GM18499 (cell line): ENCODE data around the gene NIPAL1.
"Not testable (repeated sequence)": the region's sequence is repeated elsewhere in the genome, so short reads cannot be mapped to it uniquely, and the experiment has no call there.

Experiments
- ATAC-seq: cut with Tn5 transposase; IDR thresholded peaks from one replicate; pipeline ENCODE4 v1.9.1; 2021; ENCODE audit warnings: moderate number of reproducible peaks; ENCODE audit not compliant: insufficient read depth, unreplicated experiment

NIPAL1 gene

DNA sequence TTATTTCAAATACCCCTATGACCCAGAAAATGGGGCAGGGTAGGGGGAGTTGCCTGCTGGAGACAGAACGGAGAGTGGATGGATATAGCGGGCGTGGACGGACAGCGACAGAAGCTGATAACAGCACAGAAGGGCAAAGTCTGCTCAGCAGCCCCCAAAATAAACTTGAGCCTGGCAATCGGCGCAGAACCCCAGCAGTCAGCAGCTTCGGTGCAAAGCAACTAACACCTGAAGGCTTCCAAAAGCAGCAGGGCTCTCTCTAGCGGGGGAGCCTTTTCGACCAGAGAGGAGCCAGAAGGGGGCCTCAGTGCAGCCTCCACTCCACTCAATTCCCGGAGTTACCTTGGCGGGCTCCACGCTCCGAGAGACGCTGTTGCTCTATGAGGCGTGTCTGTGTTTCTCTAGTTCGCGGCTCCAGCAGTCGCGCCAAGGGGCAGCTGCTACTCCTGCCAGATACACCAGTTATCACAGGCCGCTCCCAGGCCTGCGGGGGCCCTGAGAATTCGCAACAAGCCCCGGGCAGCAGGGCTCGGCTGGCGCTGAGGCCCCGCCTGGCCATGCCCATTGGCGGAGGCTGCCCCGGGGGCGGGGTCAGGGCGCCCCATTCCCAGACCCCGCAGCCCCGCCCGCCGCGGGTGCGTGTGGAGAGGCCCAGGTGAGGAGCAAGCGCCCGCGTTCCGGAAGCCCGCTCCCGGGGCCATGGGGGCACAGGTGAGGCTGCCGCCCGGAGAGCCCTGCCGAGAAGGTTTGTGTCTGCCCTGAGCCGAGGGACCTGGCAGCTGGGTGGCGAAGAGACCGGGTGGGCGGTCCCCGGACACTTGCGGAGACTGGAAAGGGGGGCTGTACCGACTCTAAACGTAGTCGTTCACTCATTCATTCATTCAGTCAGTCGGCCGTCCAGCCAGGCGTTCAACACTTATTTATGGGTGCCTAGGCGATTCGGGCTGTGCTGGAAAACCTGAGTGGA, at the start of gene NIPAL1, which contains the start of gene CNGA1:
Gene NIPAL1, plus strand, starts transcription at position 632 of the 967 bp plus-strand sequence. Its CDS starts 68 bp downstream, at position 700.
Gene CNGA1, minus strand, starts transcription at position 541 of the 967 bp plus-strand sequence. CDS start 63,992 bp downstream, outside the sequence.
- peak; percentile 83 for ATAC-seq

- ATAC-seq = no peak
These were observed 47.7 kb upstream of the NIPAL1 start for GRCh38 chr4:47968847-47969246.

GRCh38 chr4:47972181-47972580, 44.4 kb upstream of the NIPAL1 start:
- ATAC-seq = peak; percentile 97

DNA sequence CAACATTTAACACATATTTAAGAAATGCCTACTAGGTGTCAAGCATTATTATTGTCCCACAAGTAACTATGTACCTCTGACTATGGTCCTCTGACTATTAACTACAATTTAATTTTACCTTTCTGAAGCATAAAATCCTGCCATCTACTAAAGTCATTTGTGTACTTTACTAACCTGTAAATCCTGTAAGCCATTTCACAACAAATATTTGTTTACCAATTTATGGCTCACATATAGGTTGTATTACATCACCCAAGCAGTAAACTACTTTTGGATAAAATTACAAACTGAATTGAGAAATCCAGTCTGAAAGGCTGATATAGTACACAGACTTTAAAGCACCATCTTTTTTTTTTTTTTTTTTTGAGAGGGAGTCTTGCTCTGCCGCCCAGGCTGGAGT, 43.9 kb upstream of the NIPAL1 start:
- ATAC-seq = no peak

DNA sequence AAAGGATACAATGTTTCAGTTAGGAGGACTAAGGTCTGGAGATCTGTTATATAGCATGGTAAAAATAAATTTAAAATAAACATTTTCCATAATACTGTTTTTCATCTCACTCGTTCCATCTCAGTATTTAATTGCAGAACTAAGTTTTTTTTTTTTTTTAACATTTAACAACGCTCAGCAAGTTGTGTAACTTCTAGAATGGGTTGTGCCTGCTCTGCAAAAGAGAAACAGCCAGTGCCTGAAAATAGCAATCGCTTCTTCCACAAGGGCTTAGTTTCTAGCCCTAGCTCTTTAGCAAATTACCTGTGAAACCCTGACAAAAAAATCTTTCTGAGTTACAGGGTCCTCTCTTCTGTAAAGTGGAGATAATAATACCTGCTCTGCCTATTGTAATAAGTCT, 42.0 kb upstream of the NIPAL1 start:
- ATAC-seq = no peak

- no peak for ATAC-seq
These were observed 26.4 kb upstream of the NIPAL1 start for GRCh38 chr4:47990145-47990544.

DNA sequence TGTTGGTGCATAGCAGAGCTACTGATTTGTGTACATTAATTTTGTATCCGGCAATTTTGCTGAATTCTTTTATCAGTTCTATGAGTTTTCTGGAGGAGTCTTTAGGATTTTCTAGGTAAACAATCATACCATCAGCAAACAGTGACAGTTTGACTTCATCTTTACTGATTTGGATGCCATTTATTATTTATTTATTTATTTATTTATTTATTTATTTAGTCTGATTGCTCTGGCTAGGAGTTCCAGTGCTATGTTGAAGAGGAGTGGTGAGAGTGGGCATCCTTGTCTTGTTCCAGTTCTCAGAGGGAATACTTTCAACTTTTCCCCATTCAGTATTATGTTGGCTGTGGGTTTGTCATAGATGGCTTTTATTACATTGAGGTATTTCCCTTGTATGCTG, 24.1 kb upstream of the NIPAL1 start:
- not testable (repeated sequence) for ATAC-seq

DNA sequence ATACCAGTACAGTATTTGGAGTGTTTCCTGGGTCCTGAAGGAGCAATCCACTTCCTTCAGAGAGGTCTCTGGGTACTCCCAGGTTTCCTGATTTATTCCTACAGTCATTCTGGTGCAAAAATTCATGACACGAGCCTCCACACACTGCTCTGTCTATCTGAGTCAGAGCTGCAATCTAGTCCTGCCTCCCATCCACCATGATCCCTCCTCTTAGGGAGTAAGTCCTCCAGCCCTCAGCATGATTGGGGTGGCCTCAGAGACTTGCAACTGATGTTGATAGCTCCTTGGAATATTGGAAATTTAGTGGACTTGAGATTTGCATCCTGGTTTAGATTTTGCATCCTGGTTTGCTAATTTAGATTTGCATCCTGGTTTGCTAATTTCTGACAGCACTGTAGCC, 20.6 kb upstream of the NIPAL1 start:
- no peak for ATAC-seq

DNA sequence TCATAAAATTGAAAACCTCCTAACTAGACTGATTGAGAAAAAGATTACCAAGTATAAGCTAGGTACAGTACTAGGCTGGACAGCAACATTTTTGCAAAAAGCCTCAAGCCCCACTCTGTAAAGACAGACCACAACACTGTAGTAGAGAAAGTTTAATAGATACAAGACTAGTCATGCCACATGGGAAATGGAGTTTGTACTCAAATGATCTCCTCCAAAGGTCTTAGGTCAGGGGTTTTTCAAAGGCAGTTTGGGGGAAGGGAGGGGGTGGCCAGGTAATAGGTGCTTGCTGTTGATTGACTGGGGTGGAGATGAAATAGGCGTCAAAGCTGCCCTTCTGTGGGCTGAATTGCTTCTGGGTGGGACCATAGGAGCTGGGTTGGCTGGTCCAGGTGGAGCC, 14.3 kb upstream of the NIPAL1 start:
- no peak for ATAC-seq

GRCh38 chr4:48003568-48003967, 13.0 kb upstream of the NIPAL1 start:
- ATAC-seq = not testable (repeated sequence)

GRCh38 chr4:48005781-48006180, 10.8 kb upstream of the NIPAL1 start:
- ATAC-seq = no peak

DNA sequence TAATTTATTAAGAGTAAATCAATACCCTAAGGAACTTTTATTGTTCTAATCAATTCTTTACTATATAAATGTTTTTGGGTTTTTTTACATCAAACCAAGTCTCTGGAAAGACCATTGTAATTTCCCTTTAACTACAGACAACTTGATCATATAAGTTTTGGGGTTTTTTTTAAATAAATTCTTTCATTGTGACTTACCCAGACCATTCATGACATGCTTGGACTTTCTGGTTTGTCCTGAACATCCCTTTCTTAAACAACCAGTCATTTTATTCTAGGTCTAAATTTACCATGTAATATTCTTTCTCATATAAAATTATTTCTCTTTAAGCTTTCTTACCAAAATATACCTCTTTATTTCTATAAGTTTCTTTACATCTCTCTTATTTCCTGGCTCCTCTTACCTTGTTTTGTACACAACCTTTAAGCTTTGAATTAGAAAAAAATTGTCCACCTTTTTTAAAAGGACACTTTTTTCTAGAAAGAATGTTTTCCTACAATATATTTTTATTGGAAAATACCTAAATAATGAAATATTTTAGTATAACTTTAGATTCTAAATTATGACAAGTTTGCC, 8.5 kb upstream of the NIPAL1 start:
- no peak for ATAC-seq

DNA sequence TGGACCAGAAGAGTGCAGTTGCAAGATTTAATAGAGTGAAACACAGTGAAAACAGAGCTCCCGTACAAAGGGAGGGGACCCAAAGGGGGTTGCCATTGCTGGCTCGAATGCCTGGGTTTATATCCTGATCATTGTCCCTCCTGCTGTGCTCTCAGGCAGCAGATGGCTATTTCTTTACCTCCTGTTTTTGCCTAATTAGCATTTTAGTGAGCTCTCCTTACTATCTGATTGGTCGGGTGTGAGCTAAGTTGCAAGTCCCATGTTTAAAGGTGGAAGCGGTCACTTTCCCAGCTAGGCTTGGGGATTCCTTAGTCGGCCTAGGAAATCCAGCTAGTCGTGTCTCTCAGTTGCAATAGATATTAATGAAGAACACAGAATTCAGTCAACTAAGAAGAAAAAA, 5.7 kb upstream of the NIPAL1 start:
- not testable (repeated sequence) for ATAC-seq

GRCh38 chr4:48011722-48012121, 4.8 kb upstream of the NIPAL1 start:
- ATAC-seq = no peak

GRCh38 chr4:48012824-48013223, 3.7 kb upstream of the NIPAL1 start:
- ATAC-seq = no peak

- no peak for ATAC-seq
These were observed 1.4 kb upstream of the NIPAL1 start for GRCh38 chr4:48015216-48015615.

DNA sequence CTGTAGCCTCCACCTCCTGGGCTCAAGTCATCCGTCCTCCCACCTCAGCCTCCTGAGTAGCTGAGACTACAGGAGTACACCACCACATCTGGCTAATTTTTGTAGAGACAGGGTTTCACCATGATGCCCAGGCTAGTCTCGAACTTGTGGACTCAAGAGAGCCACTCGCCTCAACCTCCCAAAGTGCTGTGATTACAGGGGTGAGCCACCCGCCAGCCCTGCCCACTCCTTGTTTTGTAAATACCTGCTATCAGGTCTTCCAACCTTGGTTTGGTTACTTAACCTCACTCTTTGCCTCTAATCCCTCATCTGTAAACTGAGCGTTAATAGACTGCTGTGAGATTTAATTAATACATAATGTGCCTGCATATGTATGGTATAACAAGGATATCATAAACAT, 894 bp upstream of the NIPAL1 start:
- ATAC-seq = no peak

- no peak for ATAC-seq
These were observed 568 bp downstream of the NIPAL1 start for GRCh38 chr4:48017108-48017571.

GRCh38 chr4:48018112-48018511, 1.5 kb downstream of the NIPAL1 start:
- ATAC-seq = no peak

DNA sequence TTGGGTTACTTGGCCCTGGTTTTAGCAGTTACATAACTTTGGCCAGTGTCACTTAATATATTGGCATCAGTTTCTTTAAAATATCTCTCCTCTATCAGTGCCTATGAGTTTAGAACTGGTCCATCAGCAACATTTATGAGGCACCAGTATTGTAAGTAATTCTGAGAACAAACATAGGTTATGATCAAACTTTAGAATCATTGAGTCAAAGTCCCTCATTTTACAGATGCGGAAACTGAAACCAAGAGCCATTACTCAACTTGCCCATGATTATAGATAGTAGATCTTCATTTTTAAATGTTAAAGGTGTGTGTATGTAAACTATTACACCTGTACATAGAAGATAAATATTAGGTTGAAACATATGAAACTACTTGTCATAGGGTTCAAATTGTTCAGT, 4.5 kb downstream of the NIPAL1 start:
- no peak for ATAC-seq

- ATAC-seq = no peak
These were observed 5.7 kb downstream of the NIPAL1 start for GRCh38 chr4:48022192-48022799.
